Tibial nerve (tissue), 4 donors: ENCODE results near the gene AQP1.

ENCODE experiments used
- EP300 ChIP-seq, 2 donors: sonication (generic); formaldehyde crosslinking; IDR thresholded peaks; one replicate each; pipeline ENCODE4 v1.6.1; 2017; ENCODE audit warnings: antibody characterized with exemption in 2 of 2, mild to moderate bottlenecking in 1 of 2
- TF ChIP-seq, protein P1 (sequence below), 5 experiments: fragments of 200-600 bp in 3 of 5; fragments of 450-650 bp in 2 of 5; sonication (generic) in 3 of 5; IDR thresholded peaks; one replicate each; pipeline ENCODE4 v1.5.1; 2016 to 2019; ENCODE audit warnings: antibody characterized with exemption in 5 of 5, mild to moderate bottlenecking in 3 of 5, moderate library complexity in 2 of 5

DNA sequence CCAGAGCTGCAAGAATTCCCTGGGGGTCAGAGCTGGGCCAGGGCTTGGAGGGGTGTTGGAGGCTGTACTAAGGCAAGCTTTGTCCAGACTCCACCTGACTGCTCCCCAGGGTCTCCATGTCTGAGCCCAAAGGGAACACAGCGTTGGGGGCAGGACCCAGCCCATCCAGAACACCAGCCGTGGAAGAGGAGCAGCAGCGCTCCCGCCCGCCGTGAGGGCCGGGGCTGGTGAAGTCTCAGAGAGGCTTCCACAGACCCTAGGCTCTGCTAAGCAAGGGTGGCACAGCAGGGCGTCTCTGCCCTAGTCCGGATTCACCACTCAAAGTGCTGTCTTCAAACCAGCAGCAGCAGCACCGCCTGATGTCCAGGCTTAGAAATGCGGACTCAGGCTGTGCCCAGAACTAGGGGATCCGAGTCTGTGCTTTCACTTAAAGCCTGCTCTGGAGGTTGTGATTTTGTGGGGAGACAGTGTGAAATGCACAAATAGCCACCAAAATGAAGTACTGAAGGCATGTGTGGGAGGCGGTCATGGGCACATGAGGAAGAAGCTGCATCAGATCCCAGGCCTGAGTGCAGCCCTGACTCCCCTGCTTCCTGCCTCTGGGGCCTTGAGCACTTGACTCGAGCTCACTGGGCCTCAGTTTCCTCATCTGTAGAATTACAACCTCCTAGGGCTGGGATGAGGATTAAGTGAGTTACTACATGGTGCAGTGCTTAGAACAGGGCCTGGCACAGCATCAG is 16.6 kb upstream of the AQP1 start:
- TF ChIP-seq, protein P1, sequence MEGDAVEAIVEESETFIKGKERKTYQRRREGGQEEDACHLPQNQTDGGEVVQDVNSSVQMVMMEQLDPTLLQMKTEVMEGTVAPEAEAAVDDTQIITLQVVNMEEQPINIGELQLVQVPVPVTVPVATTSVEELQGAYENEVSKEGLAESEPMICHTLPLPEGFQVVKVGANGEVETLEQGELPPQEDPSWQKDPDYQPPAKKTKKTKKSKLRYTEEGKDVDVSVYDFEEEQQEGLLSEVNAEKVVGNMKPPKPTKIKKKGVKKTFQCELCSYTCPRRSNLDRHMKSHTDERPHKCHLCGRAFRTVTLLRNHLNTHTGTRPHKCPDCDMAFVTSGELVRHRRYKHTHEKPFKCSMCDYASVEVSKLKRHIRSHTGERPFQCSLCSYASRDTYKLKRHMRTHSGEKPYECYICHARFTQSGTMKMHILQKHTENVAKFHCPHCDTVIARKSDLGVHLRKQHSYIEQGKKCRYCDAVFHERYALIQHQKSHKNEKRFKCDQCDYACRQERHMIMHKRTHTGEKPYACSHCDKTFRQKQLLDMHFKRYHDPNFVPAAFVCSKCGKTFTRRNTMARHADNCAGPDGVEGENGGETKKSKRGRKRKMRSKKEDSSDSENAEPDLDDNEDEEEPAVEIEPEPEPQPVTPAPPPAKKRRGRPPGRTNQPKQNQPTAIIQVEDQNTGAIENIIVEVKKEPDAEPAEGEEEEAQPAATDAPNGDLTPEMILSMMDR (IDR thresholded peaks at IDR 0.05) = no peak
- TF ChIP-seq EP300 (IDR thresholded peaks at IDR 0.05) = no peak
